HG03342 (cell line): ENCODE data around the gene CCP110.

Experiments
- ATAC-seq: cut with Tn5 transposase; IDR thresholded peaks from one replicate; pipeline ENCODE4 v1.9.1; 2021; ENCODE audit warnings: mild to moderate bottlenecking, moderate library complexity; ENCODE audit not compliant: unreplicated experiment

The CCP110 gene

GRCh38 chr16:19548144-19548543 is 24.4 kb downstream of the CCP110 start:
- ATAC-seq = no peak

GRCh38 chr16:19549673-19550072 is 25.9 kb downstream of the CCP110 start:
- ATAC-seq = no peak

GRCh38 chr16:19555186-19555937 is 31.6 kb downstream of the CCP110 start, which contains the start of gene VPS35L:
VPS35L (plus strand) TSS chr16:19555703; CDS start chr16:19555730, 27 bp downstream.
- ATAC-seq = peak; percentile 93

- no peak for ATAC-seq
Measured at GRCh38 chr16:19555938-19556771, 32.4 kb downstream of the CCP110 start.

GRCh38 chr16:19559242-19559910 is 35.6 kb downstream of the CCP110 start:
- ATAC-seq = no peak

GRCh38 chr16:19560078-19560477 is 36.3 kb downstream of the CCP110 start:
- no peak for ATAC-seq

- ATAC-seq = no peak
Measured at GRCh38 chr16:19563377-19563776, 39.6 kb downstream of the CCP110 start.

GRCh38 chr16:19566362-19566761 is 42.6 kb downstream of the CCP110 start:
- no peak for ATAC-seq

GRCh38 chr16:19567560-19567959 is 43.8 kb downstream of the CCP110 start:
- ATAC-seq = no peak

- ATAC-seq = no peak
Measured at GRCh38 chr16:19573997-19574396, 50.3 kb downstream of the CCP110 start.

- no peak for ATAC-seq
Measured at GRCh38 chr16:19574615-19575014, 50.9 kb downstream of the CCP110 start.

GRCh38 chr16:19578378-19578971 is 54.7 kb downstream of the CCP110 start:
- no peak for ATAC-seq

- ATAC-seq = no peak
Measured at GRCh38 chr16:19582050-19582831, 58.5 kb downstream of the CCP110 start.

- no peak for ATAC-seq
Measured at GRCh38 chr16:19583665-19584300, 60.0 kb downstream of the CCP110 start.

- no peak for ATAC-seq
Measured at GRCh38 chr16:19588661-19589060, 64.9 kb downstream of the CCP110 start.

- no peak for ATAC-seq
Measured at GRCh38 chr16:19589106-19589505, 65.4 kb downstream of the CCP110 start.

- ATAC-seq = no peak
Measured at GRCh38 chr16:19589771-19590302, 66.1 kb downstream of the CCP110 start.

GRCh38 chr16:19595043-19595767 is 71.5 kb downstream of the CCP110 start:
- ATAC-seq = no peak
